Esophagus squamous epithelium (tissue), 5 donors: ENCODE measurements around the gene KIAA0930. TPM values are rescaled to one million over a fixed set of nuclear protein-coding genes. Genes with fewer than 3 reads are reported as not detected.

Source experiments
- DNase-seq: peaks from one replicate; lab custom pipeline; 2025; lab: John Stamatoyannopoulos, UW
- H3K27ac ChIP-seq, 4 donors: fragments of 200-600 bp; sonication (generic); one replicate each; pipeline ENCODE4 v1.5.1; 2016 to 2019; ENCODE audit warnings: mild to moderate bottlenecking in 1 of 4
- H3K27me3 ChIP-seq, 4 donors: fragments of 200-600 bp; sonication (generic); 1 replicate in 3 of 4; 2 replicates in 1 of 4; pipeline versions ENCODE4 v1.5.1 to v1.6.0; 2017 to 2021; ENCODE audit warnings: antibody characterized with exemption in 1 of 4
- H3K36me3 ChIP-seq, 3 donors: fragments of 200-600 bp; sonication (generic); one replicate each; pipeline ENCODE4 v1.5.1; 2016 to 2019
- H3K4me1 ChIP-seq, 3 donors: fragments of 200-600 bp; sonication (generic); one replicate each; pipeline ENCODE4 v1.5.1; 2017 to 2019
- H3K4me3 ChIP-seq, 4 donors: fragments of 200-600 bp; sonication (generic); 1 replicate in 3 of 4; 2 replicates in 1 of 4; pipeline ENCODE4 v1.5.1; 2016 to 2019; ENCODE audit warnings: mild to moderate bottlenecking in 2 of 4, moderate library complexity in 1 of 4
- H3K9me3 ChIP-seq, 3 donors: fragments of 200-600 bp; sonication (generic); one replicate each; pipeline ENCODE4 v1.5.1; 2016 to 2019
- POLR2A ChIP-seq, 4 donors: fragments of 450-650 bp; IDR thresholded peaks; one replicate each; pipeline ENCODE4 v1.6.1; 2017; ENCODE audit warnings: antibody characterized with exemption in 4 of 4, mild to moderate bottlenecking in 4 of 4, moderate library complexity in 3 of 4
- WGBS, 2 donors: methylation state at CpG; one replicate each; pipeline ENCODE4 v1.1.5; 2018; 5-methylcytosine and 5-hydroxymethylcytosine counted together
- intact Hi-C: fragments of 100-400 bp; cut with DNase I; formaldehyde crosslinking; loops from one replicate; pipeline ENCODE4 v1.15.0; 2022
- total RNA-seq, 4 donors: library from RNA; depleted of rRNA; stranded (reverse); fragments of >200 nt; gene quantifications; one replicate each; pipeline ENCODE4 v1.1.0, GENCODE V29; 2016
- TF ChIP-seq, protein P1 (sequence below), 6 experiments: fragments of 450-650 bp in 4 of 6; fragments of 200-600 bp in 2 of 6; sonication (generic) in 2 of 6; IDR thresholded peaks; one replicate each; pipeline ENCODE4 v1.5.1; 2016 to 2019; ENCODE audit warnings: antibody characterized with exemption in 6 of 6, mild to moderate bottlenecking in 4 of 6, moderate library complexity in 4 of 6
- donor health status: DM: yes; HTN: yes; CAD: no.

Gene KIAA0930
- total RNA-seq, 4 donors from 2014 or later = 33.1 to 40.2 (median 38.1) TPM

DNA sequence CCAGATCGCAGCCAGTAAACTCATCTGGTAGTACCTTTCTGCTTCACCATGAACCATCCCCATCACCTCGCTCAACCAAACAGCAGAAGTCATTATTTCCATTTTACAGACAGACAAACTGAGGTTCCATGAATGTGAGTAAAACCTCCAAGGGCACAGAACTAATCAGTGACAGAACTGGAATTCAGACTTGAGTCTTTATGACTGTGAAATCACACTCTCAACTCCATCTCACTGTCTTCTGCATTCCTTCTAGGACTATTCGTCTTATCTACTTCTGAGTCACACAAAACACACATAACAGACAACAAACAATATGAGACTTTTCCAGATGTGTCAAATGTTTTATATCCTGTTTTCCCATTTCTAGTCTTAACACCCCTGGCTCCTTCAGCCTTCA is 86.3 kb downstream of the KIAA0930 start:
- Histone ChIP-seq H3K4me1 (peaks cover 4 to 17% (median 11%) of the 10 kb centered on the region in 3 donors), H3K27me3 (no peaks in the 10 kb centered on the region), H3K27ac (no peak overlapping the region), H3K9me3 (no peaks in the 10 kb centered on the region), H3K4me3 (no peak overlapping the region), H3K36me3 (peaks cover 0 to 44% (median 0%) of the 10 kb centered on the region in 3 donors)
- no peak for DNase-seq
- intact Hi-C loops = no loop called here
- WGBS, 2 donors = 83 to 100% methylated on average over 3 of the region's 3 CpGs
- TF ChIP-seq POLR2A (IDR thresholded peaks at IDR 0.05) = no peak
- TF ChIP-seq, protein P1, sequence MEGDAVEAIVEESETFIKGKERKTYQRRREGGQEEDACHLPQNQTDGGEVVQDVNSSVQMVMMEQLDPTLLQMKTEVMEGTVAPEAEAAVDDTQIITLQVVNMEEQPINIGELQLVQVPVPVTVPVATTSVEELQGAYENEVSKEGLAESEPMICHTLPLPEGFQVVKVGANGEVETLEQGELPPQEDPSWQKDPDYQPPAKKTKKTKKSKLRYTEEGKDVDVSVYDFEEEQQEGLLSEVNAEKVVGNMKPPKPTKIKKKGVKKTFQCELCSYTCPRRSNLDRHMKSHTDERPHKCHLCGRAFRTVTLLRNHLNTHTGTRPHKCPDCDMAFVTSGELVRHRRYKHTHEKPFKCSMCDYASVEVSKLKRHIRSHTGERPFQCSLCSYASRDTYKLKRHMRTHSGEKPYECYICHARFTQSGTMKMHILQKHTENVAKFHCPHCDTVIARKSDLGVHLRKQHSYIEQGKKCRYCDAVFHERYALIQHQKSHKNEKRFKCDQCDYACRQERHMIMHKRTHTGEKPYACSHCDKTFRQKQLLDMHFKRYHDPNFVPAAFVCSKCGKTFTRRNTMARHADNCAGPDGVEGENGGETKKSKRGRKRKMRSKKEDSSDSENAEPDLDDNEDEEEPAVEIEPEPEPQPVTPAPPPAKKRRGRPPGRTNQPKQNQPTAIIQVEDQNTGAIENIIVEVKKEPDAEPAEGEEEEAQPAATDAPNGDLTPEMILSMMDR (IDR thresholded peaks at IDR 0.05) = no peak

DNA sequence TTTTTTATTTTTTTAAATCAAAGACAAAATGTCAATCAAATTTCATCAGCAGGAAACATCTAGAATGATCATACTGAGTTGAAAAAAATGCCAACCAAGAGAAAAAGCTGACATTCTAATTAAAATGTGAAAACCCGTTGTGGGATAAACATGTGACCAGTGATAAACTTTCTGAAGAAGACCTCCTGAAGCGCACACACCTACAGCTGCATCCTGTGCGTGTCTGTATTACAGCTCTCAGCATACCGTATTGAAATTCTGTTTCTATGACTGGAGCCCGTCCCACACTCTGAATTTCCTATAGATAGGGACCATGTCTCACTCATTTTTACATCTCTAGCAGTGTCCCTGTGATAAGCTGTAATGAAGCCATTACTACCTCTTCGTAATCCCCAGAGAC is 89.2 kb downstream of the KIAA0930 start:
- 78 to 86% methylated on average over 6 of the region's 6 CpGs for WGBS, 2 donors
- TF ChIP-seq, protein P1 (IDR thresholded peaks at IDR 0.05) = no peak
- no peak for TF ChIP-seq POLR2A (IDR thresholded peaks at IDR 0.05)

DNA sequence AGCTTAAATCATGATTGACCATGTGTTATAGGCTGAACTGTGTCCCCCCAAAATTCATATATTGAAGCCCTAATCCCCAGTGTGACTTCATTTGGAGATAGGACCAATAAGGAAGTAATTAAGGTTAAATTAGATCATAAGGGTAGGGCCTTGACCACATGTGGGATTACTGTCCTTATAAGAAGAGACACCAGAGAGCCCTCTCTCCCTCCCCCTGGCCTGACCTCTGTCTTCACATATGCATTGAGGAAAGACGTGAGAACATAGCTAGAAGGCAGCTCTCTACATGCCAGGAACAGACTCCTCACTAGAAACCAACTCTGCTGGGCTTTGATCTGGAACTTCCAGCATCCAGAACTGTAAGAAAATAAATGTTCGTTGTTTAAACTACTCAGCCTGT is 90.6 kb downstream of the KIAA0930 start:
- 38 to 76% methylated on average over 2 of the region's 2 CpGs for WGBS, 2 donors
- H3K4me1 ChIP-seq = no peaks in the 10 kb centered on the region
- intact Hi-C loops = no loop called here
- H3K27me3 ChIP-seq = no peaks in the 10 kb centered on the region
- no peak overlapping the region for H3K27ac ChIP-seq
- H3K9me3 ChIP-seq = no peaks in the 10 kb centered on the region
- no peak for DNase-seq
- peaks cover 0 to 24% (median 0%) of the 10 kb centered on the region in 3 donors for H3K36me3 ChIP-seq
- TF ChIP-seq, protein P1 (IDR thresholded peaks at IDR 0.05) = no peak
- no peak for TF ChIP-seq POLR2A (IDR thresholded peaks at IDR 0.05)
- H3K4me3 ChIP-seq = no peak overlapping the region

More for the DNA sequence above, 89.2 kb downstream of the KIAA0930 start:
- Histone ChIP-seq H3K9me3 (no peaks in the 10 kb centered on the region), H3K27me3 (no peaks in the 10 kb centered on the region), H3K4me3 (no peak overlapping the region), H3K4me1 (no peaks in the 10 kb centered on the region), H3K36me3 (peaks cover 0 to 34% (median 0%) of the 10 kb centered on the region in 3 donors), H3K27ac (no peak overlapping the region)
- DNase-seq = no peak
- intact Hi-C loops = no loop called here

DNA sequence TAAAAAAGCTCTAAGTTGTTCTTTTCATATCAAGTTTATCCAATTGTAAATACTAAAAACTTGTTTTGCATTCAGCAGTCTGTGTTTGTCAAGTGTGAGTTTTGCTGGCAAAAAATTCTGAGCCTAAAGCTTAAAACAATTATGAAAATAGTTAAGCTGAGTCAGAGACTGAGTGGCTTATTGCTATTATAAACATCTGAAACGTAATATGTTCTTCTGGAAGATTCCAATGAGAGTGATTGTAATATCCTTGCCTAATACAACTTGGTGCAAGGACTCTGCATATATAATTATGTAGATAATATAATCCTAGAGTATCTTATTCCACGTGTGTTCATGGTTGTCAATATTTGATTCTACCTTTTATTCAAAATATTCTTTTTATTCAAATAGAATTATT is 91.0 kb downstream of the KIAA0930 start:
- no peaks in the 10 kb centered on the region for H3K9me3 ChIP-seq
- no peaks in the 10 kb centered on the region for H3K27me3 ChIP-seq
- H3K27ac ChIP-seq = no peak overlapping the region
- H3K36me3 ChIP-seq = peaks cover 0 to 24% (median 0%) of the 10 kb centered on the region in 3 donors
- no peak overlapping the region for H3K4me3 ChIP-seq
- TF ChIP-seq, protein P1 (IDR thresholded peaks at IDR 0.05) = no peak
- TF ChIP-seq POLR2A (IDR thresholded peaks at IDR 0.05) = no peak
- intact Hi-C loops = no loop called here
- 67 to 73% methylated on average over 2 of the region's 2 CpGs for WGBS, 2 donors
- no peaks in the 10 kb centered on the region for H3K4me1 ChIP-seq
- no peak for DNase-seq

DNA sequence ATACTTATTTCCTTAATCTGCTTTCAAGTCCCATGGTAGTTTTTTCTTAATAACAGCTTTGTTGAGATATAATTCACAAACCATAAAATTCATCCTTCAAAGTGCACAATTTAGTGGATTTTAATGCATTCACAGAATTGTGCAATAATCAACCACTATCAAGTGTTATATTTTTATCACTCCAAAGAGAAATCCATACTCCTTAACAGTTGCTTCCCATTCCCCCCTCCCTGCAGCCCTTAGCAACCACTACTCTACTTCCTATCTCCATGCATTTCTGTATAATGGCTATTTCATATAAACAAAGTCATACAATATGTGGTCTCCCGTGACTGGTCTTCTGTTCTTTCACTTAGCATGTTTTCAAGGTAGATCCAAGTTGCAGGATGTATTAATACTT is 95.8 kb downstream of the KIAA0930 start:
- WGBS, 2 donors = 65 to 76% methylated on average over 1 of the region's 1 CpG
- intact Hi-C loops = no loop called here
- TF ChIP-seq, protein P1 (IDR thresholded peaks at IDR 0.05) = no peak
- no peak for TF ChIP-seq POLR2A (IDR thresholded peaks at IDR 0.05)
- Histone ChIP-seq H3K9me3 (no peaks in the 10 kb centered on the region), H3K36me3 (peaks cover 0 to 6% (median 0%) of the 10 kb centered on the region in 3 donors), H3K4me3 (no peak overlapping the region), H3K27ac (no peak overlapping the region), H3K4me1 (no peaks in the 10 kb centered on the region), H3K27me3 (no peaks in the 10 kb centered on the region)
- no peak for DNase-seq
